Calu3 (cell line): Measurements from ENCODE around the gene TAS1R3. TPM values are rescaled to one million over a fixed set of nuclear protein-coding genes. Genes with fewer than 3 reads are reported as not detected.

Experiments used
- BruUV-seq: library from RNA; stranded (reverse); fragments of 400-500 nt; replicated peaks from 2 replicates; lab custom pipeline; 2021; lab: Mats Ljungman, UMichigan
- CTCF ChIA-PET: fragments of 300-600 bp; sonication (Branson Sonifier 250); formaldehyde crosslinking; loops from one replicate; lab custom pipeline; 2022; ENCODE audit warnings: antibody characterized with exemption; lab: Charles Lee
- DNase-seq: peaks from one replicate; pipeline ENCODE4 v3.0.0; 2022
- H3K27ac Mint-ChIP-seq: one replicate; pipeline ENCODE4 v1.8.0; 2022; ENCODE audit warnings: mixed read lengths; ENCODE audit not compliant: unreplicated experiment
- H3K27me3 Mint-ChIP-seq: one replicate; pipeline ENCODE4 v1.8.0; 2022; ENCODE audit warnings: mixed read lengths; ENCODE audit not compliant: unreplicated experiment
- H3K36me3 Mint-ChIP-seq: one replicate; pipeline ENCODE4 v1.8.0; 2022; ENCODE audit warnings: mild to moderate bottlenecking, moderate library complexity, mixed read lengths; ENCODE audit not compliant: insufficient read depth, unreplicated experiment
- H3K4me1 Mint-ChIP-seq: one replicate; pipeline ENCODE4 v1.8.0; 2022; ENCODE audit warnings: mild to moderate bottlenecking, low read depth, mixed read lengths; ENCODE audit not compliant: unreplicated experiment
- H3K4me3 Mint-ChIP-seq: one replicate; pipeline ENCODE4 v1.8.0; 2022; ENCODE audit warnings: mild to moderate bottlenecking, low read depth, moderate library complexity, mixed read lengths; ENCODE audit not compliant: unreplicated experiment
- H3K9me3 Mint-ChIP-seq: one replicate; pipeline ENCODE4 v1.8.0; 2022; ENCODE audit warnings: low read depth, mixed read lengths; ENCODE audit not compliant: unreplicated experiment
- CTCF ChIP-seq: fragments of 200-600 bp; IDR thresholded peaks from one replicate; pipeline ENCODE4 v1.8.0; 2022; ENCODE audit warnings: antibody characterized with exemption; ENCODE audit not compliant: unreplicated experiment
- intact Hi-C: fragments of 100-400 bp; cut with micrococcal nuclease; formaldehyde crosslinking; loops from one replicate; pipeline ENCODE4 v1.10.0; 2022; ENCODE audit not compliant: unreplicated experiment
- total RNA-seq: library from RNA; stranded (reverse); gene quantifications from 2 replicates; pipeline ENCODE4 v1.2.3, GENCODE V29; 2022

The TAS1R3 gene
- total RNA-seq, 1 experiment from 2014 or later, result 0.42 TPM

GRCh38 chr1:1325288-1326074, 5.6 kb upstream of the TAS1R3 start:
- Mint-ChIP-seq H3K27ac (peak overlapping the region; percentile 42), H3K9me3 (no peaks in the 10 kb centered on the region), H3K4me3 (peak overlapping the region; percentile 84), H3K27me3 (no peaks in the 10 kb centered on the region), H3K36me3 (peaks cover 81% of the 10 kb centered on the region), H3K4me1 (peaks cover 19% of the 10 kb centered on the region)
- BruUV-seq, result no TSS peak
- CTCF ChIA-PET, result no interaction called here
- intact Hi-C loops, result no loop called here
- TF ChIP-seq CTCF, result no peak
- no peak for DNase-seq

GRCh38 chr1:1326075-1326605, 4.9 kb upstream of the TAS1R3 start:
- Mint-ChIP-seq H3K27ac (peak overlapping the region; percentile 42), H3K4me1 (peaks cover 19% of the 10 kb centered on the region), H3K36me3 (peaks cover 84% of the 10 kb centered on the region), H3K4me3 (peak overlapping the region; percentile 84), H3K27me3 (no peaks in the 10 kb centered on the region), H3K9me3 (no peaks in the 10 kb centered on the region)
- CTCF ChIA-PET, result no interaction called here
- intact Hi-C loops, result no loop called here
- no peak for DNase-seq
- no TSS peak for BruUV-seq
- TF ChIP-seq CTCF, result no peak

- no peak overlapping the region for H3K4me3 Mint-ChIP-seq
- CTCF ChIA-PET, result interaction anchor here (0.6 kb wide), 1 partner anchor 48 kb away, joined by 3 read pairs; no protein-coding TSS in a partner anchor
- no peaks in the 10 kb centered on the region for H3K27me3 Mint-ChIP-seq
- intact Hi-C loops, result no loop called here
- DNase-seq, result no peak
- peaks cover 82% of the 10 kb centered on the region for H3K36me3 Mint-ChIP-seq
- H3K27ac Mint-ChIP-seq, result no peak overlapping the region
- no peak for TF ChIP-seq CTCF
- BruUV-seq, result no TSS peak
- H3K9me3 Mint-ChIP-seq, result no peaks in the 10 kb centered on the region
- H3K4me1 Mint-ChIP-seq, result peaks cover 17% of the 10 kb centered on the region
Measured at GRCh38 chr1:1327291-1327690, 3.8 kb upstream of the TAS1R3 start.

GRCh38 chr1:1328254-1328653, 2.8 kb upstream of the TAS1R3 start:
- Mint-ChIP-seq H3K27me3 (no peaks in the 10 kb centered on the region), H3K4me3 (no peak overlapping the region), H3K36me3 (peaks cover 84% of the 10 kb centered on the region), H3K27ac (no peak overlapping the region), H3K9me3 (no peaks in the 10 kb centered on the region), H3K4me1 (peaks cover 7% of the 10 kb centered on the region)
- intact Hi-C loops, result no loop called here
- CTCF ChIA-PET, result no interaction called here
- BruUV-seq, result no TSS peak
- TF ChIP-seq CTCF, result no peak
- no peak for DNase-seq
